ENCODE measurements around the gene PTPN4. TPM values are rescaled to one million over a fixed set of nuclear protein-coding genes. Genes with fewer than 3 reads are reported as not detected.

The PTPN4 gene
- total and polyA plus RNA-seq, 2 donors from 2014 or later = 7.4 to 46.4 TPM

- no peak overlapping the region for H3K4me3 ChIP-seq (ENCODE audit: low read length in 3 of 3)
- no peaks in the 10 kb centered on the region for H3K27me3 ChIP-seq (ENCODE audit: control insufficient read depth, insufficient read depth, low read length)
- DNase-seq = no peak
- H3K9me3 ChIP-seq (ENCODE audit: control insufficient read depth in 2 of 3, insufficient read depth in 1 of 3, low read length in 3 of 3) = no peaks in the 10 kb centered on the region
- no peak for FAIRE-seq
- intact Hi-C loops (cut with DNase I) = no loop called here
- H3K36me3 ChIP-seq (ENCODE audit: control insufficient read depth in 2 of 3, insufficient read depth in 3 of 3, low read length in 3 of 3) = no peaks in the 10 kb centered on the region
- H3K27ac ChIP-seq (ENCODE audit: low read depth in 2 of 2, low read length in 2 of 2) = no peak overlapping the region
- H3K4me1 ChIP-seq (ENCODE audit: control insufficient read depth in 2 of 3, insufficient read depth in 2 of 3, low read depth in 1 of 3, low read length in 3 of 3) = no peaks in the 10 kb centered on the region
- no peak for TF ChIP-seq CTCF (IDR thresholded peaks at IDR 0.05; ENCODE audit: borderline replicate concordance, extremely low read depth, insufficient read depth)
- H3K9ac ChIP-seq (ENCODE audit: low read length in 3 of 3) = no peak overlapping the region
Measured at GRCh38 chr2:119748135-119748534, 11.6 kb upstream of the PTPN4 start.

DNA sequence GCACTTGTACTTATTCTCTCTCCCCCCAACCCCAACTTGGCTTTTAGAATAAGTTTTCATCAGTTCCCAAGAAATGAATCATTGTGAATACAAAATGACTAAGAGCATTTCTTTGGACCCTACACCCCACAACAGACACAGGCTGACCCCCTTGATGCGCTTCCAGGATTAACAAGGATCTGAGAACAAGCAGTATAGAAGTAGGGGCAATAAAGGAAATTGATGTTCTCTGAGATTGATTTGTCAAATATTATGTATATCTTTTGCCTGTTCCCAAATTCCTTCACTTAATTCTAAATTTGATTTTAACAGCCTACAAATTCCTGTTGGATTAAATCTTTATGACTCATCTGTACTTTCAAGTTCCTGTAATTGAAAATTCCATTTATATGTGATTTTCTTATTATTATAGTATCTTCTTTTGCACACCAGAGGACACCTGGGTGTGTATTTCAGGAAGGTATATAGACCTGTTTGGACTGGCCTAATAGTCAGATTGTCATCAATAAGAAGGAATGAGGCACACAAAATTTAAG, 10.2 kb upstream of the PTPN4 start:
- Histone ChIP-seq H3K4me3 (ENCODE audit: low read length in 3 of 3) (no peak overlapping the region), H3K9me3 (ENCODE audit: control insufficient read depth in 2 of 3, insufficient read depth in 1 of 3, low read length in 3 of 3) (no peaks in the 10 kb centered on the region), H3K4me1 (ENCODE audit: control insufficient read depth in 2 of 3, insufficient read depth in 2 of 3, low read depth in 1 of 3, low read length in 3 of 3) (peaks cover 0 to 3% (median 0%) of the 10 kb centered on the region in 3 donors), H3K27ac (ENCODE audit: low read depth in 2 of 2, low read length in 2 of 2) (no peak overlapping the region), H3K27me3 (ENCODE audit: control insufficient read depth, insufficient read depth, low read length) (no peaks in the 10 kb centered on the region), H3K36me3 (ENCODE audit: control insufficient read depth in 2 of 3, insufficient read depth in 3 of 3, low read length in 3 of 3) (no peaks in the 10 kb centered on the region), H3K9ac (ENCODE audit: low read length in 3 of 3) (no peak overlapping the region)
- intact Hi-C loops (cut with DNase I) = no loop called here
- FAIRE-seq (no peak), DNase-seq (no peak)
- no peak for TF ChIP-seq CTCF (IDR thresholded peaks at IDR 0.05; ENCODE audit: borderline replicate concordance, extremely low read depth, insufficient read depth)

DNA sequence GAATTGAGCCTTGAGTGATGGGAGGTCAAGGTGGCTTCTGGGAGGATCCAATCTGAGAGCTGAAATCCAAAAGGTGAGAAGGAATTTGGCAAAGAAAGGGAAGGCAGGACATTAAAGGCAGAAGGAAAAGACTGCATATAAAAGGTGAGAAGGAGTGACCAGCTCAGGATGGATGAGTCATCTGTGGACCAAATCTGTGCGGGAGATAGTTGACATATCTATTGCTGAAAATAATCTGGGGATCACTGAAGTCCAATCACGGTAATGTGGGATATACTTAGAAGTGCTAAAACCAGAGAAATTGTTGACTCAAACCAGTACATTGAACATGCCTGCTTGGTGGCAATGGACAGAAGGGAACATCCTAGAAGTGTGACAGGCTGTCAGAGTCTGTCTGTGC, 8.0 kb upstream of the PTPN4 start:
- intact Hi-C loops (cut with DNase I) = no loop called here
- no peak overlapping the region for H3K4me3 ChIP-seq (ENCODE audit: low read length in 3 of 3)
- H3K9me3 ChIP-seq (ENCODE audit: control insufficient read depth in 2 of 3, insufficient read depth in 1 of 3, low read length in 3 of 3) = no peaks in the 10 kb centered on the region
- no peak for TF ChIP-seq CTCF (IDR thresholded peaks at IDR 0.05; ENCODE audit: borderline replicate concordance, extremely low read depth, insufficient read depth)
- DNase-seq (no peak), FAIRE-seq (no peak)
- H3K27ac ChIP-seq (ENCODE audit: low read depth in 2 of 2, low read length in 2 of 2) = no peak overlapping the region
- H3K4me1 ChIP-seq (ENCODE audit: control insufficient read depth in 2 of 3, insufficient read depth in 2 of 3, low read depth in 1 of 3, low read length in 3 of 3) = peaks cover 0 to 4% (median 4%) of the 10 kb centered on the region in 3 donors
- no peaks in the 10 kb centered on the region for H3K36me3 ChIP-seq (ENCODE audit: control insufficient read depth in 2 of 3, insufficient read depth in 3 of 3, low read length in 3 of 3)
- H3K9ac ChIP-seq (ENCODE audit: low read length in 3 of 3) = no peak overlapping the region
- no peaks in the 10 kb centered on the region for H3K27me3 ChIP-seq (ENCODE audit: control insufficient read depth, insufficient read depth, low read length)

Data from kidney (tissue), 14 donors.